Measurements from ENCODE around the gene GALNT1.
A peak's percentile ranks its signal among the peaks of the same experiment; 100 is the strongest.

GALNT1 gene

GRCh38 chr18:35582899-35583558 is 1.5 kb downstream of the GALNT1 start:
- DNase-seq: no peak

GRCh38 chr18:35584735-35585134 is 3.2 kb downstream of the GALNT1 start:
- no peak for DNase-seq

- no peak for DNase-seq
These were observed 4.1 kb downstream of the GALNT1 start for GRCh38 chr18:35585608-35586007.

DNA sequence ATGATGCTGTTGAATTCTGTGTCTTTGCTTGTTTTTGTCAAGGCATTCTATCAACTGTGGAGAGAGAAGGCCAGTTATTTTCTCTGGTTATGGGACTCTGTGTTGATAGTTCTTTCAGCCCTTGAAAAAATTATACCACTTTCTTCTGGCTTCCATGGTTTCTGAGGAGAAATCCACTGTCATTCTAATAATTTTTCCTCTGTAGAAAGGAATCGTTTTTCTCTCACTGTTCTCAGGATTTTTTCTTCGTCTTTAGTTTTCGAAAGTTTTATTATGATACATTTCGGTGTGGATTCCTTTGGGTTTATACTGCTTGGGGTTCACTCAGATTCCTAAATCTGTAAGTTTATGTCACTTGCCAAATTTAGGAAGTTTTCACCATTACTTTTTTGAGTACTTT is 6.6 kb downstream of the GALNT1 start:
- no peak for DNase-seq

GRCh38 chr18:35588995-35589394 is 7.5 kb downstream of the GALNT1 start:
- no peak for DNase-seq

- no peak for DNase-seq
These were observed 8.0 kb downstream of the GALNT1 start for GRCh38 chr18:35589546-35589945.

DNA sequence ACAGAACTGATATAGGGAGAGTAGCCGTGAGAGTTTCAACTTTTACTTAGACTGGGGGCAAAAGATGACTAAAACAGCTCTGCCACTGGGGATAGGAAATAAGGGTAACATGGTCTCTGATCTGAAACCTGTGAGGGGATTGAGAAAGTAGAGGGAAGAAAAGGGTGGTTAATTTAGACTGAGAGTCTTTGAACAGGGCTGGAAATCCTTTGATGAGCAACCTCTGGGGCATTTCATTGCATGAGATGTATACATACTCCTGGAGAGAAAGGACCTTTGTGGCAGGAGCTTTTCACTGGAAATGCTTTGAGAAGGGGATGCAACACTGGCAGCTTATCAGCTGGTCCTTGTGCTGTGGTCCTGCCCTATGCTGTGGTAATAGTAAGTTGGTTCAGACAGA is 9.4 kb downstream of the GALNT1 start:
- DNase-seq: no peak

GRCh38 chr18:35592298-35592697 is 10.8 kb downstream of the GALNT1 start:
- DNase-seq: no peak

- DNase-seq: no peak
These were observed 12.3 kb downstream of the GALNT1 start for GRCh38 chr18:35593859-35594258.

DNA sequence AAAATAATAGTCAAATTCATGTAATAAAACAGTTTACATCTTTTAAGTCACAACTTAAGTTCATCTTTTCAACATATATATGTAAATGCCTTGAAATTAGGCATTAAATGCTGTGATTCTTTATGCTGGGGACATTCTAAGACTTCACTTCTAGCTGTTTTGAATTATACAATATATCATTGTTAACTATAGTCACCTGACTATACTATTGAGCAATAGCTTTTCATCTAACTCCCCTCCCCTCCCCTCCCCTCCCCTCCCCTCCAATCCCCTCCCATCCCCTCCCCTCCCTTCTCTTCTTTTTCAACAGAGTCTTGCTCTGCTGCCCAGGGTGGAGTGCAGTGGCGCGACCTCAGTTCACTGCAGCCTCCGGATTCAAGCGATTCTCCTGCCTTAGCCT is 16.2 kb downstream of the GALNT1 start:
- no peak for DNase-seq

DNA sequence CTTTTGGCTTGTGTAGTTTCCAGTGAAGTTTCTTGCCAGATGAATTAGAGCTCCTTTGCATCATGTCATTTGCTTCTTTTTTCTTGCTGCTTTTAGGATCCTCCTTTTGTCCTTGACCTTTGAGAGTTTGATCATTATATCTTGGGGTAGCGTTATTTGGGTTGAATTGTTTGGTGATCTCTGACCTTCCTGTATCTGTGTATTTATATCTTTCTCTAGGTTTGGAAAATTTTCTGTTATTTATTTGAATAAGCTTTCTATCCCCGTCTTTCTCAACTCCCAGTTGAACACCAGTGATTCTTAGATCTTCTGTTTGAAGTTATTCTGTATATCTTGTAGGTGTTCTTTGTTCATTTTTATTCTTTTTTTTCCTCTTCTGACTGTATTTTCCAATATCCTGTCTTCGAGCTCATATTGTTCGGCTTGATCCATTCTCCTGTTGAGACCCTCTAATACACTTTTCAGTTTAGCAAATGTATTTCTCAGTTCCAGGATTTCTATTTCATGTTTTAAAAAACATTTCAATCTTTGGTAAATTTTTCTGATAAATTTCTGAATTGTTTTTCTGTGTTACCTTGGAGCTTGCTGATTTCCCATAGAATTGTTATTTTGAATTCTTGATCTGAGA is 20.8 kb downstream of the GALNT1 start:
- no peak for DNase-seq

DNA sequence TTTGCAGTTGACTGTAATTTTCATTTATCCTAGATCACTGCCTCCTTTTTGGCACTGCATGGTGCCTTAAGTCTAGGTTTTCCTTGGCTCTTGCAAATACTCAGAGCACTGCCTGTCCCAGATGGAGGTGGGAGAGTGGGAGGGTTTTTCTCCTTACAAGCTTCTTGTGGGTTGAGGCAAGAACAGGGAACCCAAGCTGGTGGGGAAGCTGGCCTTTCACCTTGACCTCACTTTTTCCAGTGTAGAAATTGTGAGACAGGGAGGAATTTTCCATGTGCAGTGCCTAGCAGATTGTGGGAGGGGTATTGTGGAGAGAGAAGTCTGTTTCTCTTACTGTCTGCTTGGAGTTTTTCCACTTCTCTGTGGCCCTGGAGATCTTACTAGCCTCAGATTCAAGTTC is 21.5 kb downstream of the GALNT1 start:
- DNase-seq: no peak

GRCh38 chr18:35603528-35603927 is 22.0 kb downstream of the GALNT1 start:
- DNase-seq: no peak

GRCh38 chr18:35604369-35604768 is 22.8 kb downstream of the GALNT1 start:
- no peak for DNase-seq

DNA sequence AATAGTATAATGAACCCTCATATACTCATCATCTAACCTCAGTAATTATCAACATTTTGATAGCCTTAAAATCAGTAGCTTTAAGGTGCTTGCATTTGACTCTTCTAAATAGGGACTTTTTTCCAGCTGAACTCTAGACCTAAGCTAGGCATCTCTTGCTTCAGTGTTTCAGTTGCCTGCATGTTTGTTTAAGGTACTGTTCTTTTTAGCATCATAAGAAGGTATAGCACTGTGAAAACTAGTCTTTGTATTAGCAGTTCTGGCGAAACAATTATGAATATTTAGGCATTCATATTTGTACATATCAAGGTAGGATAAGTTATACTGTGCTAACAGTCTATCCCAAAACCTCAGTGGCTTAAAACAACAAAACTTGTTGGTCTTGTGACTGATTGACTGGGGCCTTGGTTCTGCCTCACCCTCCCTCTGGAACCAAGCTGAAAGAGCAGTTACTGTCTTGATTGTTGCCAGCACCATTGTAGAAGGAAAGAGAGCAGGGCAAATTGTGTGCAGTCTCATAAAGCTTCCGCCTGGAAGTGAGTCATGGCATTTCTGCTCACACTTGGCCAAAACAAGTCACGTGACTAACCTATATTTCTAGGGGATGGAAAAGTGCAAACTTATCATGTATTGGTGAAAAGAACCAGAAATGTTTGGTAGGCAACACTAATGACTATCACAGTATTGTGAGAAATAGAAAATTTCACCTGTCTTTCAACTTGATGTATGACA is 24.3 kb downstream of the GALNT1 start:
- no peak for DNase-seq

DNA sequence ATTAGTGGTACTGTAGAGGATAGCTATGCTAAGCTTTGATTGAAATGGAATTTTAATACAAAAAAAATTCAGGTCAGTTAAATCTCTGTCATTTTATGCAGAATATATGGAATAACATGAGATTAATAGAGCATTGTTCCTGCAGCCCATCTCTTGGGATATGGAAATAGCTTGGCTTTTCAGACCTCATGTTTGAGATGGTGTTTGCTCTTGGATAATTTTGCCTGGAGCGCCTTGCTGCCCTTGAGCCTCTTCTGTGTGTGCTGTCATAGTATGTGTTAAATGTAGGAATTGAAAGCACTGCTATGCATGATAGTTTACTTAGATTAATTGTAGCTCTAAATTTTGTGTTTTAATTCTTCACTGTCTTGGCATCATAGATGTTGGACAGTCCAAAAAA is 27.7 kb downstream of the GALNT1 start:
- no peak for DNase-seq

DNA sequence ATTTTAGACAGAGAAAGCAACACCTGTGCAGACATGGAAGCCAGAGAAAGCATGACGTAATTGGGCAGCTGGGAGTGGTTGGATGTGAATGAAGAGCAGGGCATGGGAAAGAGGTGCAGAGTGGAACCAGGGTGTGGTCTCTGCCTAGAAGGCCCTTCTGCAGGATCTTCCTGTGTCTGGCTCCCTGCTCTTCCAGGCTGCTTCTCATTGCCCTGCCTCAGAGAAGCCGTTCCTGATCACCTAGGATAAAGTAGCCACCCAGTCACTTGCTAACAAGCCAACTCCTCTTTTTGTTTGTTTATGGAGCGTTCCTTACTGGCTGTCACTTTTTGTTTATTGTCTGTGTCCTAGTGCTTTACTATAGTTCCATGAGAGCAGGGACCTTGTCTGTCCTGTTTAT is 28.5 kb downstream of the GALNT1 start:
- no peak for DNase-seq

GRCh38 chr18:35610724-35611123 is 29.2 kb downstream of the GALNT1 start:
- no peak for DNase-seq

- DNase-seq: no peak
These were observed 30.0 kb downstream of the GALNT1 start for GRCh38 chr18:35611518-35611917.

- no peak for DNase-seq
These were observed 34.5 kb downstream of the GALNT1 start for GRCh38 chr18:35616074-35616473.

- DNase-seq: peak; percentile 84
These were observed 35.3 kb downstream of the GALNT1 start for GRCh38 chr18:35616664-35617423.

DNA sequence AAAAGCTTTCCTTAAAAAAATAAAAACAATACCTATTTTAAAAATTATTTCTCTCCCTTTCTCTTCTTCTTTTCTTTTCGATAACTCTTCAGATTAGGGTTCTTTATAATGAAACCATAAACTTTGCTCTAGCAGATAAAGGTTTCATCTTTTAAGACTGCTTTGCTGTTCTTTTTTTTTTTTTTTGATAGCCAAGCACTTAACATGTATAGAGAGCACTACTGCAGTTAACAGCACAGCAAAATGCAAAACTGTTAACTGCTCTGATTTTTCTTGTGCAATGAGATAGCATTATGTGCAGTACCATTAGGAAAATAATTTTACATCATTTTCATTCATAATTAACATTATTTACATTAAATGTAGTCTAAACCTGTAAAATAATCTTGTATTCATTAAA is 36.3 kb downstream of the GALNT1 start:
- no peak for DNase-seq

DNA sequence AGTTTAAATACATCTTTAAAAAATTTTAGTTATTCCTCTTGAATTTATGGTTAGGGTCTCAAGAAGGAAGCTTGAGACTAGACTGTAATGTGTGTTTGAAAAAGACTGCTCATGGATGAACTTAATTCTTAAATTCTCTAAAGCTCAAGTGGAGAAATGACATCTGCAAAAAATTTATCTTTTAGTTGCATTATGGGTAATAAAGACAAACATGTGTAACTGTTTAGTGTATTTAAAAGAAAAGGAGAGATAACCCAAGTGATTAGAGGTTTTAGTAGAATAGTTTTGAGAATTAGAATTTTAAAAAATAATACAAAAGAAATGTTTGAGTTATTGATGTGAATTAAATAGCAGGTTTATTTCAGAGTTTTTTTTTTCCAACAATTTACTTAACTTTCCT is 36.7 kb downstream of the GALNT1 start:
- no peak for DNase-seq

DNA sequence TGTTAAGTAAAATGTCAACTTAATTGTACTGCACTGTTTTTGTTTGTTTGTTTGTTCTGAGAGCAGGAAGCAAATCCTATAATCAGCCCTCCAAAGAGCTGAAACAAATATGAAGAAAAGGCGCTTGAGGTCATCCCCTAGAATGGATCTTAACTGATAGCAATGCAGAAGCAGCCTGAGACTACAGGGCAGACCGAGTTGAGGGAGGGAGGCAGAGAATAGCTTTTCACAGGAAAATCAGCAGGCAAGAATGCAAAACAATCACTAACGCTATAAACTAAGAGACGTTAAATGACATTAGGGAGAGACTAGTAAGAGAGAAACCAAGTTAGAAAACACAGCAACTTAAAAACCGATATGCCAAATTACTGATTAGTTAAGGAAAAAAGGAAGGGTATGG is 37.2 kb downstream of the GALNT1 start:
- DNase-seq: no peak
